22Rv1 (cell line): Measurements from ENCODE around the gene DDX19B.
"Not testable (repeated sequence)": the region's sequence is repeated elsewhere in the genome, so short reads cannot be mapped to it uniquely, and the experiment has no call there.

Experiments
- H3K27ac ChIP-seq: fragments of 450-650 bp; 2 replicates; pipeline ENCODE4 v1.5.1; 2017
- CTCF ChIP-seq: fragments of 450-650 bp; IDR thresholded peaks from 2 replicates; pipeline ENCODE4 v1.5.1; 2017; ENCODE audit warnings: mild to moderate bottlenecking
- ZFX ChIP-seq: fragments of 450-650 bp; IDR thresholded peaks from 2 replicates; pipeline ENCODE4 v1.6.1; 2017; ENCODE audit warnings: antibody characterized with exemption, borderline replicate concordance

DDX19B gene

GRCh38 chr16:70348991-70349390 is 50.0 kb downstream of the DDX19B start:
- H3K27ac ChIP-seq: no peak overlapping the region
- TF ChIP-seq ZFX (no peak), CTCF (no peak)

GRCh38 chr16:70349783-70350182 is 50.8 kb downstream of the DDX19B start:
- TF ChIP-seq CTCF: no peak
- no peak for TF ChIP-seq ZFX
- no peak overlapping the region for H3K27ac ChIP-seq

GRCh38 chr16:70359552-70359951 is 60.6 kb downstream of the DDX19B start:
- no peak overlapping the region for H3K27ac ChIP-seq
- TF ChIP-seq ZFX: no peak
- TF ChIP-seq CTCF: no peak

GRCh38 chr16:70364399-70364798 is 65.4 kb downstream of the DDX19B start:
- TF ChIP-seq ZFX (no peak), CTCF (no peak)
- H3K27ac ChIP-seq: no peak overlapping the region

GRCh38 chr16:70370145-70370544 is 71.2 kb downstream of the DDX19B start:
- not testable (repeated sequence) for H3K27ac ChIP-seq
- peak; percentile 77 for TF ChIP-seq CTCF

GRCh38 chr16:70370924-70371323 is 71.9 kb downstream of the DDX19B start:
- TF ChIP-seq ZFX (no peak), CTCF (no peak)

GRCh38 chr16:70372921-70373728 is 74.1 kb downstream of the DDX19B start:
- TF ChIP-seq CTCF (no peak), ZFX (no peak)
- no peak overlapping the region for H3K27ac ChIP-seq

More at GRCh38 chr16:70370924-70371323, 71.9 kb downstream of the DDX19B start:
- H3K27ac ChIP-seq: no peak overlapping the region
